CD14-positive monocyte (primary cell): ENCODE results near the gene XRCC5. TPM values are rescaled to one million over a fixed set of nuclear protein-coding genes. Genes with fewer than 3 reads are reported as not detected.

Experiments
- DNase-seq, 3 donors: peaks; one replicate each; pipeline ENCODE4 v3.0.0-alpha.2; 2011 to 2022
- H2AFZ ChIP-seq: 2 replicates; pipeline ENCODE4 v1.6.0; 2012; ENCODE audit warnings: mild to moderate bottlenecking, low read depth, low read length, inconsistent platforms; ENCODE audit not compliant: insufficient read depth, poor library complexity, severe bottlenecking
- H3K27ac ChIP-seq, 2 donors: 1 replicate in 1 of 2; 2 replicates in 1 of 2; pipeline ENCODE4 v1.5.1; 2012 to 2013; ENCODE audit warnings: low read length in 2 of 2, control low read depth in 1 of 2, inconsistent platforms in 1 of 2, low read depth in 1 of 2, mild to moderate bottlenecking in 1 of 2
- H3K27me3 ChIP-seq, 2 donors: one replicate each; pipeline versions ENCODE4 v1.6.0 to v1.6.1; 2011 to 2013; ENCODE audit warnings: low read length in 2 of 2; ENCODE audit not compliant: control insufficient read depth in 2 of 2, insufficient read depth in 2 of 2
- H3K36me3 ChIP-seq, 2 donors: replicated peaks in 1 of 2; 1 replicate in 1 of 2; 2 replicates in 1 of 2; pipeline versions ENCODE4 v1.5.1 to v1.6.1; 2012 to 2013; ENCODE audit warnings: low read length in 2 of 2, control low read depth in 1 of 2, inconsistent platforms in 1 of 2, mild to moderate bottlenecking in 1 of 2; ENCODE audit not compliant: insufficient read depth in 2 of 2, control insufficient read depth in 1 of 2
- H3K4me1 ChIP-seq, 2 donors: 1 replicate in 1 of 2; 2 replicates in 1 of 2; pipeline versions ENCODE4 v1.5.1 to v1.6.1; 2012 to 2013; ENCODE audit warnings: low read length in 2 of 2, control low read depth in 1 of 2, inconsistent platforms in 1 of 2, mild to moderate bottlenecking in 1 of 2, moderate library complexity in 1 of 2; ENCODE audit not compliant: insufficient read depth in 2 of 2, control insufficient read depth in 1 of 2
- H3K4me2 ChIP-seq: replicated peaks from 2 replicates; pipeline ENCODE3; 2012; ENCODE audit warnings: low read length, moderate library complexity, mild to moderate bottlenecking; ENCODE audit not compliant: poor library complexity, severe bottlenecking; ENCODE audit errors: extremely low read depth
- H3K4me3 ChIP-seq, 3 experiments: fragments of 200-600 bp in 1 of 3; sonication (generic) in 1 of 3; replicated peaks in 1 of 3; 1 replicate in 2 of 3; 2 replicates in 1 of 3; pipeline ENCODE4 v1.5.1; 2011 to 2013; ENCODE audit warnings: low read length in 3 of 3, mild to moderate bottlenecking in 3 of 3, control low read depth in 2 of 3, low read depth in 2 of 3, inconsistent platforms in 1 of 3, moderate library complexity in 1 of 3
- H3K79me2 ChIP-seq: 2 replicates; pipeline ENCODE4 v1.6.0; 2012; ENCODE audit warnings: mild to moderate bottlenecking, control low read depth, inconsistent platforms, low read length, moderate library complexity; ENCODE audit not compliant: insufficient read depth
- H3K9ac ChIP-seq: 2 replicates; pipeline ENCODE4 v1.6.0; 2017; ENCODE audit warnings: low read length, mild to moderate bottlenecking; ENCODE audit not compliant: insufficient read depth, poor library complexity, severe bottlenecking
- H3K9me3 ChIP-seq, 2 donors: replicated peaks in 1 of 2; 1 replicate in 1 of 2; 2 replicates in 1 of 2; pipeline versions ENCODE4 v1.5.1 to v1.6.1; 2012 to 2013; ENCODE audit warnings: low read length in 2 of 2, control low read depth in 1 of 2; ENCODE audit not compliant: control insufficient read depth in 1 of 2, insufficient read depth in 1 of 2
- H4K20me1 ChIP-seq: 2 replicates; pipeline ENCODE4 v1.6.0; 2012; ENCODE audit warnings: mild to moderate bottlenecking, low read length, control low read depth, moderate library complexity; ENCODE audit not compliant: insufficient read depth
- H3K27ac Mint-ChIP-seq, 7 donors: one replicate each; pipeline ENCODE4 v1.8.0; 2020; ENCODE audit warnings: mild to moderate bottlenecking in 7 of 7, mixed read lengths in 7 of 7, moderate library complexity in 6 of 7, inconsistent platforms in 2 of 7
- H3K27me3 Mint-ChIP-seq, 3 donors: one replicate each; pipeline ENCODE4 v1.8.0; 2021 to 2022; ENCODE audit warnings: low read depth in 3 of 3, mild to moderate bottlenecking in 3 of 3, mixed read lengths in 3 of 3, moderate library complexity in 3 of 3, inconsistent platforms in 1 of 3
- H3K36me3 Mint-ChIP-seq, 2 donors: one replicate each; pipeline ENCODE4 v1.8.0; 2020; ENCODE audit warnings: mixed read lengths in 2 of 2, inconsistent platforms in 1 of 2, mild to moderate bottlenecking in 1 of 2
- H3K4me1 Mint-ChIP-seq: one replicate; pipeline ENCODE4 v1.8.0; 2020; ENCODE audit warnings: mild to moderate bottlenecking, mixed read lengths
- H3K4me3 Mint-ChIP-seq, 2 donors: one replicate each; pipeline ENCODE4 v1.8.0; 2020; ENCODE audit warnings: mild to moderate bottlenecking in 2 of 2, mixed read lengths in 2 of 2, moderate library complexity in 1 of 2
- H3K9me3 Mint-ChIP-seq, 7 donors: one replicate each; pipeline ENCODE4 v1.8.0; 2020 to 2022; ENCODE audit warnings: mixed read lengths in 7 of 7, mild to moderate bottlenecking in 6 of 7, moderate library complexity in 6 of 7, inconsistent platforms in 2 of 7
- WGBS: methylation state at CpG from one replicate; pipeline ENCODE4 v1.1.5; 2013; ENCODE audit warnings: missing lambda C conversion rate; ENCODE audit not compliant: insufficient coverage; 5-methylcytosine and 5-hydroxymethylcytosine counted together
- intact Hi-C, 2 donors: fragments of 100-400 bp; cut with micrococcal nuclease; formaldehyde crosslinking; loops; one replicate each; pipeline versions ENCODE4 v1.15.0 to v1.15.1; 2023
- polyA plus RNA-seq, 3 donors: library from polyadenylated mRNA; depleted of rRNA in 1 of 3; unstranded in 2 of 3; stranded (reverse) in 1 of 3; fragments of 300-500 nt in 2 of 3; fragments of >200 nt in 1 of 3; fragmentation: Illumina TruSeq in 2 of 3; gene quantifications; 1 replicate in 2 of 3; 2 replicates in 1 of 3; pipeline ENCODE4 v1.2.3, GENCODE V29; 2012 to 2021
- TF ChIP-seq, protein P1 (sequence below): fragments of 200-600 bp; IDR thresholded peaks from one replicate; pipeline ENCODE4 v1.8.0; 2022; ENCODE audit warnings: antibody characterized with exemption, mild to moderate bottlenecking

The XRCC5 gene
- polyA plus RNA-seq, 3 donors = 55.3 to 281 (median 258) TPM

DNA sequence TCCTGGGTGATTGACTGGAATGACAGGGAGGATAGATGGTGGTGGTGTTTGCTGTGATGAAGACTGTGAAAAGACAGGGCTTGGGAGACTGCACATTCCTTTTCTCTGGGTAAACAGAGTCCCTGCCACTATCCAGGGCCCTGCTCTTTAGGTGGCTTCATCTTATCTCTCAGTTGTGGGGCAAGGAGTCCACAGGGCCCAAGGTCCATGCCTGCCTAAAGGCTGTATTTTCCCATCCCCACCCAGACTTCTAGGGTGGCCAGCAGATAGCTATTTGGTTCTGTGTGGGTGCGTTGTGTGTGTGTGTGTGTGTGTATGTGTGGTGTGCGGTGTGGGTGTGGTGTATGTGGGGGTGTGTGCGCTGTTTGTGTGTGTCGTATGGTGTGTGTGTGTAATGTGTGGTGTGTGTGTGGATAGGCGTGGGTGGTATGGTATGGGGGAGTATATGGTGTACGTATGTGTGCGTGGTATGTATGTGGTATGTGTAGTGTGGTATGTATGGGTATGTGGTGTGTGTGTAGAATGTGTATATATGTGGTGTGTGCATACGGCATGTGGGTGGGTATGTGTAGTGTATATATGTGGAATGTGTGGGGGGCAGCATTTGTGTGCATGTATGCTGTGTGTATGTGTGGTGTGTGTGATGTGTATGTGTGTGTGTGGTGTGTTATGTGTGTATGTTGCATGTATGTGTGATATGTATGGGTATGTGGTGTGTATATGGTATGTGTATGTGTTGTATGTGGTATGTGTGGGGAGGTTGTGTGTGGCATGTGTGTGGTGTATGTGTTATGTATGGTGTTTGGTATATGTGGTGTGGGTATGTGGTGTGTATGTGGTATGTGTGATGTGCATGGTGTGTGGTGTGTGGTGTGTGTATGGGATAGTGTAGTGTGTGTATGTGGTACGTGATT lies 10.5 kb upstream of the XRCC5 start:
- H2AFZ ChIP-seq = no peak overlapping the region
- no peak overlapping the region for H3K27ac Mint-ChIP-seq
- no peaks in the 10 kb centered on the region for H3K27me3 ChIP-seq
- 100% methylated on average over 9 of the region's 9 CpGs for WGBS
- H3K4me3 Mint-ChIP-seq = no peak overlapping the region
- peaks cover 0 to 5% of the 10 kb centered on the region in 2 donors for H3K9me3 ChIP-seq
- DNase-seq = no peak
- H4K20me1 ChIP-seq = no peaks in the 10 kb centered on the region
- TF ChIP-seq, protein P1, sequence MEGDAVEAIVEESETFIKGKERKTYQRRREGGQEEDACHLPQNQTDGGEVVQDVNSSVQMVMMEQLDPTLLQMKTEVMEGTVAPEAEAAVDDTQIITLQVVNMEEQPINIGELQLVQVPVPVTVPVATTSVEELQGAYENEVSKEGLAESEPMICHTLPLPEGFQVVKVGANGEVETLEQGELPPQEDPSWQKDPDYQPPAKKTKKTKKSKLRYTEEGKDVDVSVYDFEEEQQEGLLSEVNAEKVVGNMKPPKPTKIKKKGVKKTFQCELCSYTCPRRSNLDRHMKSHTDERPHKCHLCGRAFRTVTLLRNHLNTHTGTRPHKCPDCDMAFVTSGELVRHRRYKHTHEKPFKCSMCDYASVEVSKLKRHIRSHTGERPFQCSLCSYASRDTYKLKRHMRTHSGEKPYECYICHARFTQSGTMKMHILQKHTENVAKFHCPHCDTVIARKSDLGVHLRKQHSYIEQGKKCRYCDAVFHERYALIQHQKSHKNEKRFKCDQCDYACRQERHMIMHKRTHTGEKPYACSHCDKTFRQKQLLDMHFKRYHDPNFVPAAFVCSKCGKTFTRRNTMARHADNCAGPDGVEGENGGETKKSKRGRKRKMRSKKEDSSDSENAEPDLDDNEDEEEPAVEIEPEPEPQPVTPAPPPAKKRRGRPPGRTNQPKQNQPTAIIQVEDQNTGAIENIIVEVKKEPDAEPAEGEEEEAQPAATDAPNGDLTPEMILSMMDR = no peak
- intact Hi-C loops = no loop called here
- no peaks in the 10 kb centered on the region for H3K4me1 ChIP-seq
- H3K4me3 ChIP-seq = no peak overlapping the region
- no peaks in the 10 kb centered on the region for H3K79me2 ChIP-seq
- H3K9ac ChIP-seq = no peak overlapping the region
- no peak overlapping the region for H3K27ac ChIP-seq
- peaks cover 0 to 5% of the 10 kb centered on the region in 2 donors for H3K36me3 ChIP-seq
- H3K27me3 Mint-ChIP-seq = peaks cover 0 to 4% (median 2%) of the 10 kb centered on the region in 3 donors
- H3K36me3 Mint-ChIP-seq = peaks cover 4 to 15% of the 10 kb centered on the region in 2 donors
- H3K9me3 Mint-ChIP-seq = peaks cover 0 to 2% (median 0%) of the 10 kb centered on the region in 7 donors
- H3K4me1 Mint-ChIP-seq = no peaks in the 10 kb centered on the region
- no peak overlapping the region for H3K4me2 ChIP-seq

DNA sequence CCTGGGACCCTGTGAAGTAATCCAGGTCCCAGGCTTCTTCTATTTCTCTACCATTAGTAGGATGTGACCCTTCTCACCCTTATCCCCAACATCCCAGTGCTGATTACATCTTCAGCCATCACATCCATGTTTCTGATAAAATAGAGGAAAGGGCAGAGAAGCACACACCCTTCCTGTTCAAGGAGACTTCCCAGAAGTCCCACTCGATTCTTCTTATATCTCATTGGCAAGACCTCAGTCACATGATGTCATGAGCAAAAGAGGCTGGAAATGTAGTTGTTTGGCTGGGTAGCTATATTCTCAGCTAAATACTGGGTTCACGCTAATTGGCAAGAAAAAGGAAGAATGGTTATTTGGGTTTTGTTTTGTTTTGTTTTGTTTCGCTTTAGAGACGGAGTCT lies 8.0 kb upstream of the XRCC5 start:
- Histone ChIP-seq H3K9ac (no peak overlapping the region), H3K79me2 (no peaks in the 10 kb centered on the region), H4K20me1 (no peaks in the 10 kb centered on the region), H3K27ac (no peak overlapping the region), H3K4me3 (no peak overlapping the region), H2AFZ (no peak overlapping the region), H3K4me1 (no peaks in the 10 kb centered on the region), H3K4me2 (no peak overlapping the region), H3K27me3 (no peaks in the 10 kb centered on the region), H3K36me3 (peaks cover 0 to 5% of the 10 kb centered on the region in 2 donors), H3K9me3 (peaks cover 0 to 5% of the 10 kb centered on the region in 2 donors)
- Mint-ChIP-seq H3K4me1 (no peaks in the 10 kb centered on the region), H3K27ac (no peak overlapping the region), H3K4me3 (no peak overlapping the region), H3K27me3 (peaks cover 0 to 4% (median 4%) of the 10 kb centered on the region in 3 donors), H3K9me3 (peaks cover 0 to 3% (median 0%) of the 10 kb centered on the region in 7 donors), H3K36me3 (peaks cover 0 to 11% of the 10 kb centered on the region in 2 donors)
- intact Hi-C loops = no loop called here
- WGBS = 100% methylated on average over 2 of the region's 4 CpGs
- DNase-seq = no peak
- TF ChIP-seq, protein P1 = no peak
